Stimulated activated CD4-positive, alpha-beta T cell treated with anti-CD3 and anti-CD28 coated beads, TNF-alpha, amount 100 ng/mL, for 24 hours (primary cell): ENCODE results near the gene LSM7.

Experiments used
- DNase-seq, 3 experiments: peaks; one replicate each; pipeline ENCODE4 v3.0.0-alpha.2; 2020; ENCODE audit warnings: low read depth in 3 of 3

LSM7 gene

DNA sequence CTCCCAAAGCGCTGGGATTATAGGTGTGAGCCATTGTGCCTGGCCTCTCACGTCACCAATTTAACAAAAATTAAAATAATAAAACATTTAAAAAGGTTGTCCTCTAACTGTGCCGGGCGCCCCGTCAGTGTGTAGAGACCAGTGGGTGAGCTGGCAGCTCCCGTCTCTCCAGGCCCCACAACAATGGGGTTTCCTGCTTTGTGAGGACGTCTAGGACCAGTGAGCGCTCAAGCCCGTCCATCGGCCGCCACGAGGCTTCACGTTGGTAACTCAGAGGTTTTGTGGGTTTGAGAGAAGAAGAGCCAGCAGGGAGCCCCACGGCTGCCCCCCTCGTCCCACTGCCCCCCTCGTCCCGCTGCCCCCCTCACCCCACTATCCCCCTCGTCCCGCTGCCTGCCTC, 4.7 kb downstream of the LSM7 start:
- DNase-seq, result no peak

DNA sequence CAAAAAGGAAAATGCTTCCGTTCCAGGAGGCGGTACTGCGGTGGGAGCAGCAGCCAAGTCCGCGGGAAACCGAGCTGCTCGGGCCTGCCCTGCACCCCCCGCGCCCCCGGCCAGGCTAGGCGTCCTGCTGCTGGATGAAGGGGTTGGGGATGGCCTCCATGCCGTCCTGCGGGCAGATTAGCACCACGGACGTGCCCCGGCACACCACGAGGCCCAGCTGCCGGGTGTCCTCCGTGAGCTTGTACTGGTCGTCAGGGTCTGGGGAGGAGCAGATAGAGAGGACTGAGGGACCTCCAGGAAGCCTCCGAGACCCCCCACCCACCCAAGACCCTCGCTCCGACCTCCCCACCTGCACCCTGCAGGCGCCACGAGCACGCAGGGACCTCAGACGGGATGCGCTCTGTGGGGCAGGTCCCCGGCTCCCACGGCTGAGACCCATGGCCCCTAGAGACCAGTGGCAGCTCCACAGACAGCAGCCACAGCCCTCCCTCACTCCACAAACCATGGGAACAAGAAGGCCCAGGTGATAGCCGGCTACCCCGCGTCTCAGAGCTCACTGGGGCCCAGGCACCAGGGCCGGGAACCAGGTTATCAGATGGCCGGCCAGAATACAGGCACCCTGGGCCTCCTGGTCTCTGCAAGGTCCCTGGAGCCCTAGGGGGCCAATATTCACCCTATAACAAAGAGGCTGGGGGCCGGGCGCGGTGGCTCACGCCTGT, 6.7 kb downstream of the LSM7 start:
- no peak for DNase-seq

DNA sequence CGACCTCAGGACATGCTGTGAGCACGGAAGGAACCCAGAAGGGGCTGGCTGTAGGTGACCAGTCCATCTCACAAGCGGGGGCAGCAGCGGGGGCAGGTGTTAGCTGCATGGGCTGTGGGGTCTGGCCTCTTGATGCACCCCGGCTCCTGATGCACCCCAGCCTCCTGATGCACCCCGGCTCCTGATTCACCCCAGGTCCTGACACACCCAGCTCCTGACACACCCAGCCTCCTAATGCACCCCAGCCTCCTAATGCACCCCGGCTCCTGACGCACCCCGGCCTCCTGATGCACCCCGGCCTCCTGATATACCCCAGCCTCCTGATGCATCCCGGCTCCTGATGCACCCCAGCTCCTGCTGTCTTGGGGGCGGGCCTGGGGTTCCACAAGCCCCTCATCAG, 7.4 kb downstream of the LSM7 start:
- no peak for DNase-seq

DNA sequence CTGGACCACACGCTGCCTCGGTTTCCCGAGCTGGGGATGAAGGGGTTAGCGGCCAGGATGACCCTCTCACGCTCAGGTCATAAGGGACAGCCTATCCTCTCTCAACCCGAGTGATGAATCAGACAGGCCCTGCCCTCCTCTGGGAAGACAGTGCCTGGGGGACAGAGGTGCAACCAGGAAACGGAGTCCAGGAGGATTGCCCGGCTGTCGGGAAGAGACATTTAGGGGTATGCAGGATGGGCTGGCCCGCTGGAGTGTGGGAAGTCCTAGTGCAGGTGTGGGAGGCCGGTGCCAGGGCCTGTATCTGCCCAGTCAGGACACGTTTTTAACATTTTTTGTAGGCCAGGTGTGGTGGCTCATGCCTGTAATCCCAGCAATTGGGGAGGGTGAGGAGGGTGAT, 8.3 kb downstream of the LSM7 start:
- no peak for DNase-seq

DNA sequence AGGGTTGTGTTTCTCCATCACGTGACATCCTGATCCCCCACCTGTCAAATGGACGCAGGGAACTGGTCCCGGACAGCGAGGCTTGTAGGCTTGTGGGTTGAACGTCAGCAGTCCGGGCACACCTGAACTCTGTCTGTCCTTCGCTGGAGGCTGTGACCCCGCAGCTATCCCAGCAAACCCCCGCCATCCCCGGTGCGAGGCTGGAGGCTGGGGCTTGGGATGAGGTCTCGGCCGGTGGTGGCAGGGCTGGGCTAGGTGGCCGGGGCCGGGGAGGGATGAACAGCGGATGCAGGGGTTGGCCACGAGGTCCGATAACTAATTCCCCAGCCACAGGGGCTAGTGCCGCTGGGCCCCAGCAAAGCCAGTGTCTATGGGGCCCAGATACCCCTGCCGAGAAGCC, 8.8 kb downstream of the LSM7 start:
- no peak for DNase-seq

DNA sequence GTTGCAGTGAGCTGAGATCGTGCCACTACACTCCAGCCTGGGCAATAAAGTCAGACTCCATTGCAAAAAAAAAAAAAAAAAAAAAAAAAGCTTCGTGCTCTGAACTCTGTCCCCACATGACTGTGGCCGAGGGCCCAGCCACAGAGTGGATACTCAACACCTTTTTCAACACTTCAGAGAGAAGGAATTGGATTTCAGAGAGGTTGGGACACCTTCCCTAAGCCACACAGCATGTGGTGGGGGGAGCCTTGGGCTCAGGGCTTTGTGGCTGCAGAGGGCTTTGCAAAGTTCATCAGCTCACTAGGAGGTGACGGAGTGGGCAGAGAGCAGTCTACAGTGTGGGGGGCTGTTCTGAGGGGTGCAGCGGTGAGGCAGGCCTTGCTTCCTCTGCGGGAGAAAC, 9.5 kb downstream of the LSM7 start:
- no peak for DNase-seq

DNA sequence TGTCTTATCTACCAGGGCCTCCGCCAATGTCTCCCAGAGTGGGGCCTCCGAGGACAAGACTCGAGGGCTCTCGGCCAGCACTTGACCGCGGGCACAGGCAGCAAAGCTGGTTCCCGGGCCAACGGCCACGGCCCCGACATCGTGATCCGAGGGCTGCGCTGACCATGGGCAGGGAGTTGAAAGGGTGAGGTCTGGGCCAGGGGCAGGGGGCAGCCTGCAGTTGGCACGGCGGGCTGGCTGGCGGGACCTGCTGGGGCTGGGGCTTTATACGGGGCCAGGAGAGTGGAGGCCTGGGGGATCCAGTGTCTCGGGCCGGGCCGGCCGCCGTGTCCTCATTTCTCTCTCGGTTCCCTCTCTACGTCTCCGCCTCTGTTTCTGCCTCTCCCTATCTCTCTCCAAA, 10.6 kb downstream of the LSM7 start:
- DNase-seq, result no peak

DNA sequence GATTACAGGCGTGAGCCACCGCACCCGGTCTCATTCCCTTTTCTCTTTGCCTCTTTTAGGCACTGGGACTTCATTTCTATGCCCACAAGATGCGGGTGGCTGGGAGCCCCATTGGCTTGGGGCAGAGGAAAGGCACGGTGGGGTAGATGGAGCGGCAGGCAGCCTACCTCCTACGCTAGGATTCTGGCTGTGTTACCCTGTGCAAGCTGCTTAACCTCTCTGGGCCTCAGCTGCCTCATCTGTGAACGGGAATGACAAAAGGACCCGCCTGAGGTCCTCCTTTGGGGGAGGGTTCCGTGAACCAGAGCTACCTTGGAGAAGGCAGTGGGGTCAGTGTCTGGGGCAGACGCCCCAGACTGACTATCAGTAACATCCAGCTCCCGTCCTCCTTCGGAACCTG, 11.1 kb downstream of the LSM7 start:
- no peak for DNase-seq

DNA sequence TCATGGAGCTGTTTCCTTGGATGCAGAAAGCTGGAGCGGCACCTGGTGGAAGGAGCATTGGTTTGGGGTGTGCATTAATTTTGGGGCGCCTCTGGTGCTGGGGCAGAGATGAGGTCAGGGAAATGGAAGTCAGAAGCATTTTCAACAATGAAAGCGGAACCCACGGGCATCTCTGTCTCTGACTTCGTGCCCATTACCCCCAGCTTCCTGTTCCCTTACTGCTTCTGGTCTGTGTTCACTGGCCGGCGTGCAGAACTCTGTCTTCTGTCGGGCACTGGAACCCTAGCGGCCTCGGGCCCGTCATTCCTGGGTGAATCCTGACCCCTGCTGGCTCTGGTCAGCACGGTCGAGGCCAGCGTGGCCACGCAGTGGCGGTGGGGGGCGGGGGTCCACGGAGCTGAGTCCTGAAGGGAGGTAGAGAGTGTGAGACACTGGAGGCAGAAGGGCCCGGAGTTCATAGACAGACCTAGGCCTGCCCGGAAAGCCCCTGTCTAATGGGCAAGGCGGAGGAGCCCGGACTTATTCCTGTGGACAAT, 12.5 kb downstream of the LSM7 start:
- no peak for DNase-seq

DNA sequence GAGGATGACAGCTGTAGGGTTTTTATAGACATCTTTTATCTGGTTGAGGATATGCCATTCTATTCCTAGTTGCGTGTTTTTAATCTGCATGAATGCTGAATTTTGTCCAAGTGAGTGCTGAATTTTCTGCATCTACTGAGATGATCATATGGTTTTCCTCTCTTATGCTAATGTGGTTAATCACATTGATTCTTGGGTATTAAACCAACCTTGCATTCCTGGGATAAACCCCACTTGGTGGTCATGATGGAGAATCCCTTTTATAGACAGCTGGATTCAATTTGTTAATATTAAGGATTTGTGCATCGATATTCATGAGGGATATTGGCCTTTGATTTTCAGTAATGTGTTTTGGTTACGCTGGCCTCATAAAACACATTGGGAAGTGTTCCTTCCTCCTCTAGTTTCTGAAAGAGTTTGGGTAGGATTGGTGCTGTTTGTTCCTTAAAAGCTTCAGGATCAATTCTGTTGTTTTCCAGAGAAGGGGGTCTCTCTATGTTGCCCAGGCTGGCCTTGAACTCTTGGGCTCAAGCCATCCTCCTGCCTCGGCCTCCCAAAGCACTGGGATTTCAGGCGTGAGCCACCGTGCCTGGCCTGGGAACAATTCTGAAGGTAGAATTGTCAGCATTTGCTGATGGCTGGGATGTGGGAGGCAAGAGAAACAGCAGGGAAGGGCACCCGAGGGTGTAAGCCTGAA, 13.1 kb downstream of the LSM7 start:
- DNase-seq, result no peak

DNA sequence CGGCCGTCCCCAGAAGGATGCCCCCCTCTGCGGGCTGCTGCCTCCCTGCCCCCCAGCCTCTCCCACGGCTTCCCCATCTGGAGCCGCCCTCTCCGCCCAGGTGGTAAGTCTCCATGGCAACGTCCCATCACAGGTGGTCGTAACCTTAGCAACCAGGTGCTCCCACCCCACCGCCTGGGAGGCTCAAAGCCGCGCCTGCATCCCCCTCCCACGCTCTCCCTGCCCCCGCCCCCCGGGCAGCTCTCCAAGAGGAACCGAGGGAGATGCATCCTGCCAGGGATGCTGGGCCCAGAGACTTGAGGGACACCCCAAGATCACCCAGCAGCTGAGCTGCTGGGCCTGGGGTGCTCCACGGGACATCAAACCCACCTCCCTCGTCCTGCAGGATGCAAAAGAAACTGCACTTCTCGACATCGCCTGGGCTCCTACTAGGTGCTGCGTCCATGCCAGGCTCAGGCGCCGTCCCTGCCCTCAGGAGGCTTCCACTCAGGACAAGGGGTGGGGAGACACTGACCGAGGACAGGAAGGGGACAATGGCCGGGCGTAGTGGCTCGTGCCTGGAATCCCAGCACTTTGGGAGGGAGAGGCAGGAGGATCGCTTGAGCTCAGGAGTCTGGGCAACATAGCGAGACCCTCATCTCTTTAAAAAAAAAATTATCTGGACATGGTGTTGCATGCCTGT, 15.4 kb downstream of the LSM7 start:
- DNase-seq, result no peak

DNA sequence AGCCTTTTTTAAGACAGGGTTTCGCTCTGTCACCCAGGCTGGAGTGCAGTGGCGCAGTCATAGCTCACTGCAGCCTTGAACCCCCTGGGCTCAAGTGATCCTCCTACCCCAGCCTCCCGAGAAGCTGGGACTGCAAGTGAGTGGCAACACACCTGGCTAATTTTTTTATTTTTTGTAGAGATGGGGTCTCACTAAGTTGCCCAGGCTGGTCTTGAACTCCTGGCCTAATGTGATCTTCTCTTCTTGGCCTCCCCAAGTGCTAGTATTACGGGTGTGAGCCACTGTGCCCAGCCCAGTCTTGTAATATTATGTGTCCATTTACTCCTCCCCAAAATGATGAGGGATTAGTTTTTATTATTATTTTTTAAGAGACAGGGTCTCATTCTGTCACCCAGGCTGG, 17.3 kb downstream of the LSM7 start:
- DNase-seq, result no peak

DNA sequence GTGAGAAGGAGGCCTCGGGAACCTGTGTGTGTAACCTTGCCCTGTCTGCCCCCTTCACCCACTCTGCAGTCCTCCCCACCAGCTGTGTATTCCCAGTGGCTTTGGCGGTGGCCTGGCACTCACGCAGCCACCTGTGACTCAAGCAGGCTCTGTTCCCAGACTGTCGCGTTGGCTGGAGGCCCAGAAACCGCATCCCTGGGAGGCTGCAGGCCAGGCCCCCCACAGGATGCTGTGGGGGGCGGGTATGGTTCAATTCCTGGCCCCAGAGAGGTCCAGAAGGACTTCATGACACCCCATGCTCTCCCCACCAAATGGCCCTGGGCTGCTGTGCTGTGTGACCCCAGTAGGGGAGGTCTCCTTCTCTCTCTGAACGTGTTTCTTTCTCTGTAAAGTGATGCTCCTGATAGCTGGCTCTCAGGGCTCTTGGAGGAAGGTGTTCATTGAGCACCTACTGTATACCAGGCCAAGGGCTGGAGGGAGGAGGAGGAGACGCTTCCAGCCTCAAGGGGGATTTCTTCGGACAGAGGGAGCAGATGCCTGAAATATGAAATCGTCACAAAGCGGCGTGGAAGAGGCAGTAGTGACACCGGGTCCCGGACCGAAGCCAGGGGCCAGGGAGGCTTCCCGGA, 18.5 kb downstream of the LSM7 start:
- no peak for DNase-seq

DNA sequence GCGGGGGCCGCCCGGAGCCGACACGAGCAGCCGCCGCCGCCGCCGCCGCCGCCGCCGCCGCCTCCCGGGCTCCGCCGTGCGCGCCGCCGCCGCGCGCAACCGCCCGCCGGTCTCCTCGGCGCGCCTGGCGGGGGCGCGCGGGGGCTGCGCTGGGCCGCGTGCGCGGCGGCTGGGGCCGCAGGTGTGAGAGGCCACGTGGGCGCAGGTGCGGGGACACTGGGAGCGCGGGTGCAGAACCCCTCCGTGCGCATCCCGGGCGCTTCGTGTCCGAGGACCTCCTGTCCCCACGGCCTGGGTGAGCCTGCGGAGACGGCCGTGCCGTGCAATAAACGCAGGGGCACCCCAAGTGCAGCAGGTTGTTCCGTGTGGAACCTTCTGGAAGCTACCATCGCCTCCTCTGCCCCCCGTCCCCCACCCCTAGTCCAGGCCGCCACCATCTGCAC, 20.3 kb downstream of the LSM7 start, which contains the start of gene LINGO3:
LINGO3 (minus strand) TSS at position 41 of the 443 bp plus-strand sequence. CDS start 16,378 bp downstream, outside the sequence.
- DNase-seq, result no peak

DNA sequence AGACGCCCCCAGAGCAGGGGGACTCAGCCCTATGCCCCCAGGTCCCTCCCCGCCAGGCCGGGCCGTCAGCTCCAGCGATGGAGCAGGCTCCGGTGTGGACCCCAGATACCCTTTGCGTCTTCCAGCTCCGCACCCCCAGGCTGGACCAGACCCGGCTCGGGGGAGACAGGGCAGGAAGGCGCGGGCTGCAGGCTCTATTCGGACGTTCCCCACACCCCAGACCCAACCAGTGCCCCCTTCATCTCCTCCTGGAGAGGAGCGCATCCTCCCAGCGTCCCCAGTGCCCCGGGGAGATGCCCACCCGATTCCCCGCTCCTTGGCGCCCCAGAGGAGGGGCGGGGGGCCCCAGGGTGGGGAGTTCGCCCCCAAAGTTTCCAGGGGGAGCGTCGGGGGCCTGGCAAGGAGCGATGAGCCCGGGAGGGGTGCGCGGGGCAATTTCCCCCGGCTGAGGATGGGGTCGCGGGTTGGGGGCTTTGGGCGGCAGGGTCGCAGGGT, 20.8 kb downstream of the LSM7 start:
- DNase-seq, result no peak

DNA sequence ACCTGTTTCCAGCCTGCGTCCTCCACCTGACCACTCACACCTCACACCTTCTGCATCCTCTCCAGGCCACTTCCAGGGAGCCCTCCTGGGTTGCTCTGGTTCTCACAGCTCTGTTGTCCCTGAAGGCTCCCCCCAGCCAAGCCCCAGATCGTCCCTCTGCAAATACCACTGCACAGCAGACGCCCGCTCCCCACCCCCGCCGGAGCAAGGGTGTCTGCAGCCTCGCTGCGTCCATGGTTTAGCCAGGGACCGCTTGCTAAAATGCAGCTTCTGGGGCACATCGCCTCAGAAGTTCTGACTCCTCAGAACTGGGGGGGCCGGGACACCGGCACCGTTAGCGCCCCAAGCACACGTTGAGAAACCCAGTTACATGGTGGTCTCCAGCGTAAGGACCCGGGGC, 21.4 kb downstream of the LSM7 start:
- DNase-seq, result no peak

DNA sequence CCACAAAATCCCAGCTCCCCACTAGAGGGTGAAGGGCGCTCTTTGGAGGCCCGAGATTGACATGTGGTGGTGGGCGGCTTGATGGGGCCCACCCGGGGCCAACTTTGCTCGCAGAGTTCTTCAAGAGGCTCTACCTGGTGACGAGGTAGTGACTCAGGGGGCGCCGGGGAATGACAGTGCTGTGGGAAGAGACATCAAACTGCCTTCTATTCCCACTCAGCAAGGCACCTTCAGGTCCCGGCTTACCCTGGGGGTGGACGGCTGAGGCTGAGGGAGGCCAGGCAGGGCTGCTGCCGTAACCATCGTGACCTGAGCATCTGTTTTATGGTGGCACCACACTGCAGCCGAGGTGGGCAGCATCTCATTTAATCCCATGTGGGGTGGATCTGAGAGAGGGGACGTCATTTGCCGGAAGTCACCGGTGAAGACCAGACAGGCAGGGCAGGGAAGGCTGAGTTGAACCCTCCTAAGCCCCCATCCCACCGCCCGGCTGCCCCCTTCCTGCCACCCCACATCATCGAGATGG, 22.0 kb downstream of the LSM7 start:
- DNase-seq, result no peak

DNA sequence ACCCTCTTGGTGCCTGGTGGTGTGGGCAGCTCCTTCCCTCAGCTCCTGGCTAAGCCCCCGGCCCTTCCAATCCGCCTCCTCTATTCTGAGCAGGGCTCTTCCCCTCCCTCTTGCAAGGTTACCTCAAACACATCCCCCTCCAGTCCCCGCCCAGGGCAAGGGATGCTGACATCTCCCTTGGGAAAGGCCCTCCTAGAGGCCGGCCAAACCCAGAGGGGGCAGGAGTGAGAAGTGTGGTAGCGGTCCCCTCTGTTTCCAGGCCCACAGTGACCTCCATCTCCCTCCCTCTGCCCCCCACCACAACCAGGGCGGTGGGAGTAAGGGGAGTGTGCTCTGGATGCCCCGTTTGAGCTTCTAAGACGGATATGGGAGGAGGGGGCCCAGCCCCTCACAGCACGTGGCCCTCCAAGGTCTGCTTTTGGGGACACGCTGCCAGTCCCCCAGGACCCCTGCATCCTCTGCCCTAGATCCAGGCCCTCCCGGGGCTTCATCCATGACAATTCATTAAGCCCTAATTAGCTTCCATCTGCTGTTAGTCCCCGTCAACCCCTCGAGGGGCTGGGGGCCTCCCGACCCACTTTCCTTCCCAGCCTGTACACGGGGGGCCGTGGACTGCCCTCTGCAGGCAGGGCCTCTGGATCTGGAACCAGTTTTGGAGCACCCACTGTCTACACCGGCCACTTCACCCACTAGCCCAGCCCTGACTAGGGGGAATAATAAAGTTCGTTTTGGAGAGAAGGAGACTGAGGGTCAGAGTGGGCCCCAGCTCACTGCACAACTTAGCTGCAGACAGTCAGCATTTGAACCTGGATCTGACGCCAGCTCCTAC, 22.7 kb downstream of the LSM7 start:
- DNase-seq, result no peak

DNA sequence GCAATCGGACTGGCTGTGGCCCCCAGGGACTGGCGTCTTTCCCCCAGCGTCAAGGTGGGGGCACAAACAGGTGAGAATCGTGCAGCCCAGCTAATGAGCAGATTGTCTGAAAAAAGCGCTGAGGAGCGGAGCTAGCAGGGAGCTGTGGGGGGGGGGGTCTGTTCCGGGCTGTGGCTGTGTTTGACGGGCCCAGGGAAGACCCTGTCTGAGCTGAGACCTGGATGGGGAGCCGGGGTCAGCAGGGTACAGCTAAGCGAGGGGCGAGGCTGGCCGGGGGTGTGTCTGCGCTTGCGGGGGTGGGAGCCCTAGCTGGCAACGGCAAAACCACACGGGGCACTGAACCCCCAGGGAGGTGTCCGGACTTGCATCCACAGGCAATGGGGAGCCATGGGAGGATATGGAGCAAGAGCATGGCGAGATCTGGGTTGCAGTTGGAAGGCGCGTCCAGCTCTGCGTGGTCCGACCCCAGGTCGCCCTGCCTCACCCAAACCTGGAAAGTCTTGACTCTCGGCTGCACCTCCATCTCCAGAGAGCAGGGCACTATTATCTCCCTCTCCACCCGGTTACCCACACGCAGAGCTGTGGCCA, 25.1 kb downstream of the LSM7 start:
- DNase-seq, result no peak
